ENCODE results near the gene PDE6C. TPM values are rescaled to one million over a fixed set of nuclear protein-coding genes. Genes with fewer than 3 reads are reported as not detected.

The PDE6C gene
- total RNA-seq, 1 experiment from 2014 or later = not detected

- H2BK15ac ChIP-seq (ENCODE audit: low read depth, low read length) = no peak overlapping the region
- H4K91ac ChIP-seq (ENCODE audit: insufficient read length, low read depth, low read length) = no peak overlapping the region
- no peak overlapping the region for H3K56ac ChIP-seq (ENCODE audit: insufficient read length, low read depth, low read length)
- H3K18ac ChIP-seq (ENCODE audit: insufficient read length, low read depth, low read length) = no peak overlapping the region
- no peak overlapping the region for H3K23ac ChIP-seq (ENCODE audit: insufficient read length, low read depth, low read length)
- Mint-ChIP-seq H3K27me3 (ENCODE audit: low read depth) (peaks cover 23% of the 10 kb centered on the region), H3K36me3 (ENCODE audit: insufficient read depth in 1 of 3, low read depth in 3 of 3) (no peaks in the 10 kb centered on the region), H3K4me3 (no peak overlapping the region), H3K4me1 (peaks cover 9 to 11% of the 10 kb centered on the region in 2 experiments), H3K27ac (no peak overlapping the region), H3K9me3 (no peaks in the 10 kb centered on the region)
- no peaks in the 10 kb centered on the region; the same call in 1 of the 2 replicates for H3K4me1 ChIP-seq (ENCODE audit: insufficient read depth, low read length)
- H2BK5ac ChIP-seq (ENCODE audit: insufficient read length, low read length) = no peak overlapping the region
- no peak overlapping the region for H3T11ph ChIP-seq (ENCODE audit: low read length)
- H3K4ac ChIP-seq (ENCODE audit: low read depth, low read length) = no peak overlapping the region
- no peak overlapping the region for H4K8ac ChIP-seq (replicated peaks; ENCODE audit: insufficient read length, low read depth, low read length)
- no peaks in the 10 kb centered on the region for H4K20me1 ChIP-seq (ENCODE audit: control insufficient read depth, insufficient read depth, insufficient read length)
- no peak overlapping the region for H4K5ac ChIP-seq (ENCODE audit: insufficient read length, low read depth, low read length)
- no CpG with 5 or more reads among the region's 9 CpGs for WGBS (ENCODE audit: extremely low coverage, insufficient read length, low lambda C conversion rate)
- TF ChIP-seq CTCF (conservative IDR thresholded peaks at IDR 0.05) = no peak
- DNase-seq = no peak
- H3K79me1 ChIP-seq (ENCODE audit: insufficient read depth, low read depth, low read length, poor library complexity, severe bottlenecking) = no peaks in the 10 kb centered on the region
- H2AK5ac ChIP-seq (ENCODE audit: insufficient read length, low read length) = no peak overlapping the region
- no peaks in the 10 kb centered on the region for H3K79me2 ChIP-seq (ENCODE audit: insufficient read depth, low read length)
- H3K27ac ChIP-seq (ENCODE audit: insufficient read length, low read depth, low read length) = no peak overlapping the region
- no peak overlapping the region for H3K14ac ChIP-seq (ENCODE audit: insufficient read depth, low read length)
- peaks cover 3% of the 10 kb centered on the region for H3K23me2 ChIP-seq (ENCODE audit: insufficient read length, low read depth, low read length, poor library complexity, severe bottlenecking)
- H2BK120ac ChIP-seq (ENCODE audit: low read depth, low read length, poor library complexity, severe bottlenecking) = no peak overlapping the region
- H2BK12ac ChIP-seq (ENCODE audit: insufficient read length, low read depth, low read length) = no peak overlapping the region
- H2BK20ac ChIP-seq (ENCODE audit: low read depth, low read length, poor library complexity, severe bottlenecking) = no peak overlapping the region
- H3K9ac ChIP-seq (ENCODE audit: extremely low read depth, insufficient read length, low read length) = no peak overlapping the region
- H3K4me2 ChIP-seq (ENCODE audit: insufficient read depth, insufficient read length, low read length) = no peak overlapping the region
- no peaks in the 10 kb centered on the region for H3K27me3 ChIP-seq (ENCODE audit: insufficient read depth, low read length)
- no peaks in the 10 kb centered on the region for H3K9me3 ChIP-seq (ENCODE audit: control insufficient read depth, low read depth, low read length)
- no peak overlapping the region for H2AFZ ChIP-seq (ENCODE audit: low read length)
These were observed 3.4 kb downstream of the PDE6C start for GRCh38 chr10:93615576-93616235.

Measured in H9 (cell line).